DMS79 (cell line): ENCODE measurements around the gene ANKRD13A.
"Not testable (repeated sequence)": the region's sequence is repeated elsewhere in the genome, so short reads cannot be mapped to it uniquely, and the experiment has no call there.

ENCODE experiments used
- DNase-seq: peaks from one replicate; lab custom pipeline; 2025; lab: John Stamatoyannopoulos, UW

The ANKRD13A gene

GRCh38 chr12:109983432-109984142, 15.6 kb upstream of the ANKRD13A start:
- DNase-seq: no peak

GRCh38 chr12:109986236-109986635, 13.0 kb upstream of the ANKRD13A start:
- DNase-seq: not testable (repeated sequence)

- no peak for DNase-seq
Measured at GRCh38 chr12:109987615-109988014, 11.6 kb upstream of the ANKRD13A start.

- no peak for DNase-seq
Measured at GRCh38 chr12:109988274-109988673, 11.0 kb upstream of the ANKRD13A start.

GRCh38 chr12:109988903-109989302, 10.3 kb upstream of the ANKRD13A start:
- no peak for DNase-seq

- no peak for DNase-seq
Measured at GRCh38 chr12:109989380-109989779, 9.8 kb upstream of the ANKRD13A start.

DNA sequence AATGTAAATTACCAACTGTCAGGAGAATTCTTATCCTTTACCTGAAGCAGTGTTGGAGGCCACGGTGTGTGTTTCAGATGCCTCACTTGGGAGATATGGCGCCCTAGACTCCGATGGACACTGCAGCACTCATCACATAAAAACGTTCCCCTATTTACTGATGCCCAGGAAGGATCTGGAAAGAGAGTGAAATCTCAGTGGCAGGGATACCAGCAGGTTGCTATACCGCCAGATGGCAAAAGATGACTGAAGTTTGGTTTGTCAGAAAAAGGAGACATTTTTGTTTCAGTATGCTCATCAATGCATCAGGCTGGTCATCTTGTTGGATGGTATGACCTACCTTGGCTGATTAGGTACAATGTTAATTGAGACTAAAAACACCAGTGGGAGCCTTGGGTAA, 7.6 kb upstream of the ANKRD13A start:
- DNase-seq: no peak

GRCh38 chr12:109993091-109993490, 6.1 kb upstream of the ANKRD13A start:
- no peak for DNase-seq

DNA sequence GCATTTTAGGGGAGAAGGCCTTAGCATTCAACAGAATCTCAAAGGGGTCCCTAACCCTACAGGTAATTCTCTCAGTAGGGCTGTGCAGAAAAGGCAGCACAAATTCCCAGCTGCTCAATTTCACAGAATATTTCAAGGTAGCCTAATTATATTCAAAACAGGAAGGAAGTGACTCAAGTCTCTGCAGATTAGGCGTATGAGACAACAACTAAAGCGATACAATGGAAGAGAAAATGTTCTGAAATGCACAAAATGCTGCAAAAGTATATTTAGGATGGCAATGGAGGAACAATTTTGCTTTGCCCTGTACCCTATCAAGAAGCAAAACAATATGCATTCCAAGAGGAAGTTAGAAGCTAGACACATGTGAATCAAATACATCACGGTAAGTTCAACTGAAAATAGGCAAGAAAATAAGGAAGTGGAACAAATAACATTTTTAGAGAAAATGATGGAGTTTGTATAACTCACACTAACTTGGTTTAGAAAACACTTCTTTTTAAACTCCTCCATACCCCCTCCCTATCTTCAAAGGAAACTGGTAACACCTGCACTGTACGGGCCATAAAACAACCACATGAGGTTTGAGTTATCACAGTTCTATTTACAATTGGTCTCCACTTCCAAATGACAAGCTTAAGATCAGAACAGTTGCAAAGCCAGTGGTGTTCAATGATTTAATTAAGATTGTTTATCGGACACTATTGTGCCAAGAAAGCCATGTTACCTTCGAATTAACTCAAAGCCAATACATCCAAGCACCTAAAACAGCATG, 4.6 kb upstream of the ANKRD13A start:
- DNase-seq: no peak

DNA sequence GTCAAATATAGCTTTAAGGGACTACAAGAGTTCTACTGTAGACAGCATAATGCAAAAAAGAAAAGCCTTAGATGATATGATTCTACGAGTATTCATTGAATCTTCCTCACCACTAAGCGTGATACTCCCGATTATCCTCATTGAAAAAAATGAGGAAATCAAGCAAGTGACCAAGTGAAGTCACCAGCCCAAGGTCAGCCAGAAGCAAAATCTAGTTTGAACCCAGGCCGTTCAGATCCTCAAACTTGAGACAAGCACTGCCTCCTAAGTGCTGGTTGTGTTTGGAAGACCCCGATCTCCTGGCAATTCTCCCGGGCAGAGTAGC, 3.9 kb upstream of the ANKRD13A start:
- no peak for DNase-seq

DNA sequence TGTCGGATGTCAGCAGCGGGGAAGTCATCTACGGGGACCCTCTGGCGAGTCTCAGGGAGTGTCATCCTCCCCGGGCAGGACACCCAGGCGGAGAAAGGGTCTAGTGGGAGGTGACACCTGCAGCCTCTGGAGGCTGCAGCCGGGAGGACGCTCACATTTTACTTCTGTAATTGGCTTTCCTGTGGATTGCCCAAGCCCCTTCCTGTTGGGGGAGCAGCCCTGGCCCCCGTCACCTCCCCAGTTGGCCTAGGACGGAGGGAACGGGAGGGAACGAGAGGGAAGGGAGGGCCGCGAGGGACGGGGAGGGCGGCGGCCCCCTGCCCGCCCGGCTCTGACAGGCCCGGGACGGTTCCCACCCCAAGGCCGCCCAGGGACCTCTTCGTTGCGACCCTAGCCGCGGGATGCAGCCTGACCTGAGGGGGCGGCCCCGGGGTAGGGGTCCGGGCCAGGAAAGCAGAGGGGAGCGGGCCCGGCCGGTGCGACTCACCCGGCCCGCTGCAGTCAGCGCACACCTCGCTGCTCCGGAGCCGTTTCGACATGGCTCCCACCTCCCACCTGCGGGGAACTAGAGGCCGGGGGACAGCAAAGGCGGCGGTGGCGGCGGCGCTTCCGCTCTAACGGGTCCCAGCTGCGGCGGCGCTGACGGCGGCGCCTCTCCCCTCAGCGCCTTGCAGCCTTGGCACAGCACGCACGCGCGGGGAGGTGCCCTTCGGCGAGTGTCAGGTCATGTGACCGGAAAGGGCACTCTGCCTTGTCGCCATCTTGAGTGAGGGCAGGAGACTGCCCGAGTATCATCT, 3.3 kb upstream of the ANKRD13A start, which contains the start of gene GIT2:
Gene GIT2 (minus strand): TSS at position 683 of the 797 bp plus-strand sequence. CDS start 144 bp downstream, at position 539.
- DNase-seq: peak; percentile 91

DNA sequence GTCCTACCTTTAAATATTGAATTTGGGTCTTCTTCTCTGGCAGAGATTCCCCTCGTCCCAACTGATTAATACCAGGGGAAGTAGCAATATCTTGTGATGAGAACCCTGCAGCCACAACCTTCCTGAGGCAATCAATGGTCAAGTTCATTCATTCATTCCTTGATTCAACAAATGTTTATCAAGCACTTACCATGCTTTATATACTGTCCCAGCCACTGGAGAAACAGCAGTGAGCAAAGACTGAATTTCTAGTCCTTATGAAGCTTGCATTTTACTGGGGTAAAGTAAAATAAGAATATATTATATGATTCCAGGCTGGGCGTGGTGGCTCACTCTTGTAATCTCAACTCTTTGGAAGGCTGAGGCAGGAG, 2.8 kb upstream of the ANKRD13A start:
- no peak for DNase-seq

- DNase-seq: no peak
Measured at GRCh38 chr12:109997393-109997792, 1.8 kb upstream of the ANKRD13A start.

DNA sequence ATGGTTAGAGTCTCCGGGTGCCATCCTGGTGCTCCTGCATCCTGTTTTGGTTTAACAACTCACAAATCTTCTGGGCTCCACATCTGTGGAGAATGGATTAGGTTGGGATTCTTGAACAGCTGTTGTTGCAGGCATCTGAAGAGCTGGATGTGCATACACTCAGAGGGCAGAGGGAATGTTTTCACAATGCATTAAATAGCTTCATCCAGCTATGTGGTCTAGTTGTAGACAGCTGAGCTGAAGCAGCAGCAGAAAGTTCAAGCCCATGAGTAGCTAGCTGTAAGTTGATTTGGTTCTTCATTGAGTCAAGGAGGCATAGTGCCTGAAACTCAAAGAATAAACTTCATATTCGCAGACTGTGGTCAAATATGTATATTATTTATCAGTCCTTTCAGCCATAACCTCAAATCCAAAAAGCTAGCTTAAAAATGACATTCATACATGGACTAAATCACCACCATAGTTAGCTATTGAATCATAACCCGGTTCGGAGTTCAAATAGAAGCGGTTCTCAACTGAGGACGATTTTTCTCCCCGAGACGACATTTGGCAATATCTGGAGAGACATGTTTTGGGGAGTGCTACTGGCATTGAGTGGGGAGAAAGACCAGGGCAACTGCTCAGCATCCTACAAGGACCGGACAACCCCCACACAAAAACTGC, 858 bp upstream of the ANKRD13A start:
- DNase-seq: no peak

GRCh38 chr12:109999649-109999971, 380 bp downstream of the ANKRD13A start:
- no peak for DNase-seq

GRCh38 chr12:109999983-110000505, 814 bp downstream of the ANKRD13A start:
- DNase-seq: no peak

DNA sequence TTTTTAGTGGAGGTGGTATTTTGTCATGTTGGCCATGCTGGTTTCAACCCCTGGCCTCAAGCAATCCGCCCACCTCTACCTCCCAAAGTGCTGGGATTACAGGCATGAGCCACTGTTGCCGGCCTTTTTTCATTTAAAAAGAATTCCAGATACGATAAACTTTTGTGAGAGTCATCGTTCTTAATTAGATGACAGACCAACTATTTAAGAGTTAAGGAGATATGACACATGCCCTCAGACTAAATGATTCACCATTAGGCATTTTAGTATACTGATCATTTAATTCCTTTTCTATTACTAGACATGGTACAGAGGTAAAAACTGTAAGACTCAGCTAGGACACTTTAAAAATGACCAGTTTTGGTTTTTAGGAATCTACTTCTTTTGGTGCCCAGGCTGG, 2.4 kb downstream of the ANKRD13A start:
- DNase-seq: no peak

- DNase-seq: no peak
Measured at GRCh38 chr12:110002676-110003515, 3.7 kb downstream of the ANKRD13A start.

DNA sequence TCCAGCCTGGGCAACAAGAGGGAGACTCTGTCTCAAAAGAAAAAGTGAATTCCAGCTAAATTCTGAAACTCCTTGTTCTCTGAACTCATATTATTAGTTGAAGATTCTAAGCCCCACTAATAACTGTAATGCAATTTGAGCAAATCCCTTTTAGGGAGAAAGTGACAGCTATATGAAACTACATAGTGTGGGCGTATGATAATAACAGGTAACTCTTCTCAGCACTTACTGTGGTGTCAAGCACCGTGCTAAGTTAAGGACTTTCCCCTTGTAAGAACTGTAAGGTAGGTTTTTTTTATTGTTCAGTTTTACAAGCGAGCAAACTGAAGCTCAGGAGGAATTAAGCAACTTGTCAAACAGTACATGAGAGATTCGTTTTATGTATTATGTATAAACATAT, 5.4 kb downstream of the ANKRD13A start:
- no peak for DNase-seq

- DNase-seq: no peak
Measured at GRCh38 chr12:110005319-110005973, 6.2 kb downstream of the ANKRD13A start.

- no peak for DNase-seq
Measured at GRCh38 chr12:110006115-110006514, 6.9 kb downstream of the ANKRD13A start.
